ENCODE measurements around the gene ZNF792. TPM values are rescaled to one million over a fixed set of nuclear protein-coding genes. Genes with fewer than 3 reads are reported as not detected.
"Not testable (repeated sequence)": the region's sequence is repeated elsewhere in the genome, so short reads cannot be mapped to it uniquely, and the experiment has no call there.

The ZNF792 gene
- polyA plus RNA-seq, 1 donor from 2014 or later: 3.7 TPM

DNA sequence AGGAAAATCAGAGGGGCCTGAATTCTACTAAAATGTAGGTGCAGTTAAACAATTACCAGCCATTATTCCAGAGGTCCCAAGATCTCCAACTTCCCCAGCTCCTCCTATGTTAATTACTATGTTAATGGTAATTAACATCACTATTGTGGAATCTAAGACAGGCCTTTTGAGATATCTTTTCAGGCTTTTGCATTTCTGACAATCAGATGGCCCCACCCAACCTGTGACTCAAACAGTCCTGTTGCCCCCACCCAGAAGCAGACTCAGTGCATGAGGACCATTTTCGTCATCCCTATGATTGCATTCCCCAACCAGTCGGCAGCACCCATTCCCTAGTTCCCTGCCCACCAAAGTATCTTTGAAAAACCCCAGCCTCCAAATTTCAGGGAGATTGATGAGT, 45.8 kb downstream of the ZNF792 start:
- no peaks in the 10 kb centered on the region for H3K9me2 ChIP-seq (ENCODE audit: insufficient read depth, low read length)
- H4K20me1 ChIP-seq (ENCODE audit: insufficient read depth): no peaks in the 10 kb centered on the region
- H3K4me2 ChIP-seq (ENCODE audit: low read length): no peak overlapping the region
- H2AFZ ChIP-seq (ENCODE audit: low read depth, low read length): no peak overlapping the region
- H3K36me3 ChIP-seq (ENCODE audit: insufficient read depth, low read length): no peaks in the 10 kb centered on the region
- no peaks in the 10 kb centered on the region for H3K9me3 ChIP-seq (ENCODE audit: low read length)
- TF ChIP-seq MXI1 (conservative IDR thresholded peaks at IDR 0.05; ENCODE audit: poor library complexity, severe bottlenecking): no peak
- no peak for TF ChIP-seq RAD21 (conservative IDR thresholded peaks at IDR 0.05)
- no peak for TF ChIP-seq EZH2 (IDR thresholded peaks at IDR 0.05; ENCODE audit: borderline replicate concordance, insufficient read depth, low read length, poor library complexity, severe bottlenecking)
- TF ChIP-seq TAF1 (IDR thresholded peaks at IDR 0.05; ENCODE audit: low read depth): no peak
- TF ChIP-seq SMC3 (conservative IDR thresholded peaks at IDR 0.05; ENCODE audit: poor library complexity): no peak
- TF ChIP-seq CTCF (IDR thresholded peaks at IDR 0.05; ENCODE audit: poor library complexity, severe bottlenecking): no peak
- TF ChIP-seq POLR2AphosphoS5 (IDR thresholded peaks at IDR 0.05): no peak
- TF ChIP-seq REST (IDR thresholded peaks at IDR 0.05; ENCODE audit: borderline replicate concordance): no peak
- no peak for TF ChIP-seq EP300 (conservative IDR thresholded peaks at IDR 0.05; ENCODE audit: poor library complexity, severe bottlenecking)
- H3K79me2 ChIP-seq (replicated peaks; ENCODE audit: insufficient read depth, low read length): no peaks in the 10 kb centered on the region
- H3K27me3 ChIP-seq (ENCODE audit: insufficient read depth, low read depth, low read length): no peaks in the 10 kb centered on the region
- H3K4me3 ChIP-seq (ENCODE audit: low read length): no peak overlapping the region
- H3F3A ChIP-seq (ENCODE audit: insufficient read depth, low read length, poor library complexity, severe bottlenecking): no peaks in the 10 kb centered on the region
- H3K9ac ChIP-seq (ENCODE audit: low read length): no peak overlapping the region
- H3K27ac ChIP-seq (ENCODE audit: low read length): no peak overlapping the region

GRCh38 chr19:34917144-34917543, 46.9 kb downstream of the ZNF792 start:
- not testable (repeated sequence) for H3K9me3 ChIP-seq (ENCODE audit: low read length); H3K27me3 ChIP-seq (ENCODE audit: insufficient read depth, low read depth, low read length); H4K20me1 ChIP-seq (ENCODE audit: insufficient read depth); H3K4me3 ChIP-seq (ENCODE audit: low read length); H3K9ac ChIP-seq (ENCODE audit: low read length); H3K36me3 ChIP-seq (ENCODE audit: insufficient read depth, low read length); H3K79me2 ChIP-seq (replicated peaks; ENCODE audit: insufficient read depth, low read length); H3K4me2 ChIP-seq (ENCODE audit: low read length); H3K9me2 ChIP-seq (ENCODE audit: insufficient read depth, low read length); H2AFZ ChIP-seq (ENCODE audit: low read depth, low read length); H3F3A ChIP-seq (ENCODE audit: insufficient read depth, low read length, poor library complexity, severe bottlenecking); H3K27ac ChIP-seq (ENCODE audit: low read length)

- Histone ChIP-seq H3K9me2 (ENCODE audit: insufficient read depth, low read length) (no peaks in the 10 kb centered on the region), H3K4me3 (ENCODE audit: low read length) (no peak overlapping the region), H3K36me3 (ENCODE audit: insufficient read depth, low read length) (no peaks in the 10 kb centered on the region), H2AFZ (ENCODE audit: low read depth, low read length) (no peak overlapping the region), H3K9me3 (ENCODE audit: low read length) (peaks cover 3% of the 10 kb centered on the region), H3K9ac (ENCODE audit: low read length) (no peak overlapping the region), H3K27ac (ENCODE audit: low read length) (no peak overlapping the region), H4K20me1 (ENCODE audit: insufficient read depth) (no peaks in the 10 kb centered on the region), H3K27me3 (ENCODE audit: insufficient read depth, low read depth, low read length) (peaks cover 6% of the 10 kb centered on the region), H3F3A (ENCODE audit: insufficient read depth, low read length, poor library complexity, severe bottlenecking) (no peaks in the 10 kb centered on the region), H3K4me2 (ENCODE audit: low read length) (no peak overlapping the region), H3K79me2 (replicated peaks; ENCODE audit: insufficient read depth, low read length) (no peaks in the 10 kb centered on the region)
- TF ChIP-seq MXI1 (conservative IDR thresholded peaks at IDR 0.05; ENCODE audit: poor library complexity, severe bottlenecking) (no peak), EZH2 (IDR thresholded peaks at IDR 0.05; ENCODE audit: borderline replicate concordance, insufficient read depth, low read length, poor library complexity, severe bottlenecking) (no peak), EP300 (conservative IDR thresholded peaks at IDR 0.05; ENCODE audit: poor library complexity, severe bottlenecking) (no peak), POLR2AphosphoS5 (IDR thresholded peaks at IDR 0.05) (no peak), SMC3 (conservative IDR thresholded peaks at IDR 0.05; ENCODE audit: poor library complexity) (no peak), REST (IDR thresholded peaks at IDR 0.05; ENCODE audit: borderline replicate concordance) (no peak), TAF1 (IDR thresholded peaks at IDR 0.05; ENCODE audit: low read depth) (no peak), CTCF (IDR thresholded peaks at IDR 0.05; ENCODE audit: poor library complexity, severe bottlenecking) (no peak)
These were observed 53.3 kb downstream of the ZNF792 start for GRCh38 chr19:34910770-34911169.

Data from neural cell (in vitro differentiated cells).